ENCODE data around the gene KNDC1. TPM values are rescaled to one million over a fixed set of nuclear protein-coding genes. Genes with fewer than 3 reads are reported as not detected.

Gene KNDC1
- total and polyA plus RNA-seq, 2 of the 13 experiments (the other 11 are each of a cell fraction or from before 2014, with no cell fraction given), result 0.69 TPM; not detected in 1

- no peak for TF ChIP-seq ZNF512B (CRISPR knock-in tag; IDR thresholded peaks at IDR 0.05; ENCODE audit: borderline replicate concordance)
- TF ChIP-seq AKAP8 (CRISPR knock-in tag; IDR thresholded peaks at IDR 0.05), result no peak
- no peak for TF ChIP-seq PRDM4 (CRISPR knock-in tag; IDR thresholded peaks at IDR 0.05; ENCODE audit: borderline replicate concordance)
- peak; percentile 35; the same call in 1 of the 2 replicates for TF ChIP-seq POLR2G (IDR thresholded peaks at IDR 0.05; ENCODE audit: low read depth, low read length)
- TF ChIP-seq ZNF225 (CRISPR knock-in tag; IDR thresholded peaks at IDR 0.05), result no peak
- TF ChIP-seq STAT5B (CRISPR knock-in tag; IDR thresholded peaks at IDR 0.05), result no peak
- TF ChIP-seq HOXA5 (CRISPR knock-in tag; IDR thresholded peaks at IDR 0.05), result no peak
- TF ChIP-seq ARID4A (CRISPR knock-in tag; IDR thresholded peaks at IDR 0.05; ENCODE audit: borderline replicate concordance), result no peak
- no peak for TF ChIP-seq ZNF253 (CRISPR knock-in tag; IDR thresholded peaks at IDR 0.05; ENCODE audit: borderline replicate concordance)
- no peak for TF ChIP-seq ZNF382 (CRISPR knock-in tag; IDR thresholded peaks at IDR 0.05; ENCODE audit: borderline replicate concordance)
- no peak for TF ChIP-seq ZNF7 (CRISPR knock-in tag; IDR thresholded peaks at IDR 0.05)
- no peak for TF ChIP-seq ZBTB26 (CRISPR knock-in tag; IDR thresholded peaks at IDR 0.05; ENCODE audit: borderline replicate concordance)
- TF ChIP-seq ZBTB49 (CRISPR knock-in tag; IDR thresholded peaks at IDR 0.05; ENCODE audit: borderline replicate concordance), result no peak
- TF ChIP-seq NR1H2 (CRISPR knock-in tag; IDR thresholded peaks at IDR 0.05; ENCODE audit: borderline replicate concordance, low read depth), result no peak
Measured at GRCh38 chr10:133261726-133262325, 101.8 kb downstream of the KNDC1 start (continued).

Measured in HepG2 (cell line).